Measurements from ENCODE around the gene TMEM127. TPM values are rescaled to one million over a fixed set of nuclear protein-coding genes. Genes with fewer than 3 reads are reported as not detected.

Gene TMEM127
- polyA plus RNA-seq, 2 of the 4 experiments (the other 2 are of a cell fraction), result 31.9 to 38.7 TPM

DNA sequence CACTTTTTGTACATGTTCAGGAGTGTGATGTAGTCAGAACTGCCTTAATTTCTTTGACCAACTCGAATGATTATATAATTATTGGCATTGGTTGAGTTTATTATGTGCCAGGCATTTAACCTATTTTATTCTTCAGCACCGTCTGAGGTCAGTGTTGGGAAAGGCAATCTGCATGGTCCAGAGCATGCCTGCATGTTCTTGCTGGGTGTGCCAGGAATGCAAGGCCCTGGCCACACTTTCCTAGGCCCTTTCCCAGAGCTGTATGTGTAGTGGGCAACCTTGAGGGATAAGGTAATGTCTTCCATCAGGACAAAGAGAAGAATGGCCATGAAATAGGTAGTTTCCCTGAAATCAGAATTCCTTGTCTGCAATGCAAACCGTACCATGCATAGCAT lies 49.2 kb upstream of the TMEM127 start:
- TF ChIP-seq, protein P1, sequence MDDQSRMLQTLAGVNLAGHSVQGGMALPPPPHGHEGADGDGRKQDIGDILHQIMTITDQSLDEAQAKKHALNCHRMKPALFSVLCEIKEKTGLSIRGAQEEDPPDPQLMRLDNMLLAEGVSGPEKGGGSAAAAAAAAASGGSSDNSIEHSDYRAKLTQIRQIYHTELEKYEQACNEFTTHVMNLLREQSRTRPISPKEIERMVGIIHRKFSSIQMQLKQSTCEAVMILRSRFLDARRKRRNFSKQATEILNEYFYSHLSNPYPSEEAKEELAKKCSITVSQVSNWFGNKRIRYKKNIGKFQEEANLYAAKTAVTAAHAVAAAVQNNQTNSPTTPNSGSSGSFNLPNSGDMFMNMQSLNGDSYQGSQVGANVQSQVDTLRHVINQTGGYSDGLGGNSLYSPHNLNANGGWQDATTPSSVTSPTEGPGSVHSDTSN (IDR thresholded peaks at IDR 0.05), result no peak
- TF ChIP-seq BHLHE40 (IDR thresholded peaks at IDR 0.05; ENCODE audit: low read depth, low read length) (no peak), FOSL2 (IDR thresholded peaks at IDR 0.05) (no peak), FOSL2 (CRISPR knock-in tag; IDR thresholded peaks at IDR 0.05) (no peak), MAFK (IDR thresholded peaks at IDR 0.05; ENCODE audit: partially characterized antibody) (no peak), ZFP36 (IDR thresholded peaks at IDR 0.05; ENCODE audit: borderline replicate concordance, partially characterized antibody) (no peak), JUN (IDR thresholded peaks at IDR 0.05) (no peak), GATA3 (IDR thresholded peaks at IDR 0.05; ENCODE audit: borderline replicate concordance) (no peak), ZC3H11A (IDR thresholded peaks at IDR 0.05) (no peak), TP53 (CRISPR knock-in tag; IDR thresholded peaks at IDR 0.05) (no peak), TFCP2L1 (CRISPR knock-in tag; IDR thresholded peaks at IDR 0.05) (no peak), EHF (CRISPR knock-in tag; IDR thresholded peaks at IDR 0.05) (no peak)
- FAIRE-seq (no peak), DNase-seq (ENCODE audit: low read depth in 1 of 2, low spot score in 1 of 2) (no peak), ATAC-seq (peak in 1 of 2 experiments; percentile 25; a peak in 2 of 6 replicates)
- H3K27ac ChIP-seq, result no peak overlapping the region
- 59% methylated on average over 3 of the region's 3 CpGs for WGBS (ENCODE audit: missing lambda C conversion rate)
- peaks cover 7% of the 10 kb centered on the region for H3K4me1 ChIP-seq
- no peaks in the 10 kb centered on the region for H3K9me3 ChIP-seq
- CTCF ChIA-PET, result interaction anchor here (1.7 kb wide), 1 partner anchor 194 kb away, joined by 4 read pairs; no protein-coding TSS in a partner anchor
- no peak overlapping the region for H3K4me2 ChIP-seq
- no peak overlapping the region for H3K4me3 ChIP-seq
- POLR2A ChIA-PET, result no interaction called here

DNA sequence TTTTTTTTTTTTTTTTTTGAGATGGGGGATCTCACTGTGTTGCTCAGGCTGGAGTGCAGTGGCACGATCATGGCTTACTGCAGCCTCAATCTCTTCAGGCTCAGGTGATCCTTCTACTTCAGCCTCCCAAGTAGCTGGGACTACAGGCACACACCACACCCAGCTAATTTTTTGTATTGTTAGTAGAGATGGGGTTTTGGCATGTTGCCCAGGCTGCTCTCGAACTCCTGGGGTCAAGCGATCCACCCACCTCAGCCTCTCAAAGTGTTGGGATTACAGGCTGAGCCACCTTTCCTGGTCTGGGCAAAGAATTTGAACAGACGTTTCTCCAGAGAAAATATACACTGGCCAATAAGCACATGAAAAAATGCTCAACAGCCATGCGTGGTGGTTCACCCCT lies 42.5 kb upstream of the TMEM127 start:
- DNase-seq (ENCODE audit: low read depth in 1 of 2, low spot score in 1 of 2) (no peak), FAIRE-seq (no peak), ATAC-seq (no peak)
- no peaks in the 10 kb centered on the region for H3K9me3 ChIP-seq
- H3K4me3 ChIP-seq, result no peak overlapping the region
- no peak overlapping the region for H3K4me2 ChIP-seq
- ChIA-PET POLR2A (no interaction called here), CTCF (interaction anchor here (1.0 kb wide), 1 partner anchor 99 kb away, joined by 3 read pairs; no protein-coding TSS in a partner anchor)
- 79% methylated on average over 4 of the region's 5 CpGs for WGBS (ENCODE audit: missing lambda C conversion rate)
- no peak overlapping the region for H3K27ac ChIP-seq
- H3K4me1 ChIP-seq, result peaks cover 16% of the 10 kb centered on the region
- TF ChIP-seq NR3C1 (IDR thresholded peaks at IDR 0.05) (no peak), NFE2L2 (conservative IDR thresholded peaks at IDR 0.05; ENCODE audit: low read length) (no peak)
- TF ChIP-seq, protein P2, sequence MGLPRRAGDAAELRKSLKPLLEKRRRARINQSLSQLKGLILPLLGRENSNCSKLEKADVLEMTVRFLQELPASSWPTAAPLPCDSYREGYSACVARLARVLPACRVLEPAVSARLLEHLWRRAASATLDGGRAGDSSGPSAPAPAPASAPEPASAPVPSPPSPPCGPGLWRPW (IDR thresholded peaks at IDR 0.05), result no peak

DNA sequence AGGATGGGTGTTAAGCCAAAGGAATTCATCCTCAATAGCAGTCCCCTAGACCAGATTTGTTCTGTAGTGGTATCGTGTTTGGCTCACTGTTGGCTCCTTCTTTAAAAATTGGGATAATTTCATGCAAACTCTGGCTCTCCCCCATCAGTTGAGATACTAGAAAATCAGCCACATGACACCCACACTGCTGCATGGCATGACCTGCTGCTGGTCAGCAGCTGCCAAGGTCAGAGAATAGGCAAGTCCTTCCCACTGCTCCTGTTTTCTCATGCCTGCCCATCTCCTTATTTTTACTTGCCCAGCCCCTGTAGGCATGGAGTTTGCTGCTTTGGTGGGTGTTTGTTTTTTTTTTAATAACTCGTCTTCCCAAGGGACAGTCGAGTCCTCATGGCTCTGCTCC lies 40.6 kb upstream of the TMEM127 start:
- FAIRE-seq, result no peak

More for the DNA sequence above, 40.6 kb upstream of the TMEM127 start:
- Histone ChIP-seq H3K9me3 (no peaks in the 10 kb centered on the region), H3K4me3 (peak overlapping the region; percentile 95), H3K27ac (peak overlapping the region; percentile 93 to 98), H3K4me2 (peak overlapping the region; percentile 94), H3K4me1 (peaks cover 16% of the 10 kb centered on the region)
- WGBS (ENCODE audit: missing lambda C conversion rate), result 72% methylated on average over 3 of the region's 3 CpGs
- ATAC-seq, result no peak
- CTCF ChIA-PET, result no interaction called here
- TF ChIP-seq RFX5 (IDR thresholded peaks at IDR 0.05) (no peak), EHF (CRISPR knock-in tag; IDR thresholded peaks at IDR 0.05) (no peak), HOXB13 (CRISPR knock-in tag; IDR thresholded peaks at IDR 0.05; ENCODE audit: low read depth) (no peak), NR3C1 (IDR thresholded peaks at IDR 0.05) (no peak), CBX2 (IDR thresholded peaks at IDR 0.05; ENCODE audit: borderline replicate concordance, low read depth) (no peak), MAFK (IDR thresholded peaks at IDR 0.05; ENCODE audit: partially characterized antibody) (no peak), EP300 (IDR thresholded peaks at IDR 0.05) (no peak), JUNB (IDR thresholded peaks at IDR 0.05) (no peak), JUN (IDR thresholded peaks at IDR 0.05) (no peak), ZFP36 (IDR thresholded peaks at IDR 0.05; ENCODE audit: borderline replicate concordance, partially characterized antibody) (no peak), FOSB (CRISPR knock-in tag; IDR thresholded peaks at IDR 0.05) (no peak), TP53 (CRISPR knock-in tag; IDR thresholded peaks at IDR 0.05) (no peak), HDAC2 (IDR thresholded peaks at IDR 0.05) (no peak), HEYL (CRISPR knock-in tag; IDR thresholded peaks at IDR 0.05) (no peak), NPAS2 (CRISPR knock-in tag; IDR thresholded peaks at IDR 0.05; ENCODE audit: borderline replicate concordance) (no peak), FOSL2 (IDR thresholded peaks at IDR 0.05) (no peak), FOSL2 (CRISPR knock-in tag; IDR thresholded peaks at IDR 0.05) (no peak)
- TF ChIP-seq, protein P3, sequence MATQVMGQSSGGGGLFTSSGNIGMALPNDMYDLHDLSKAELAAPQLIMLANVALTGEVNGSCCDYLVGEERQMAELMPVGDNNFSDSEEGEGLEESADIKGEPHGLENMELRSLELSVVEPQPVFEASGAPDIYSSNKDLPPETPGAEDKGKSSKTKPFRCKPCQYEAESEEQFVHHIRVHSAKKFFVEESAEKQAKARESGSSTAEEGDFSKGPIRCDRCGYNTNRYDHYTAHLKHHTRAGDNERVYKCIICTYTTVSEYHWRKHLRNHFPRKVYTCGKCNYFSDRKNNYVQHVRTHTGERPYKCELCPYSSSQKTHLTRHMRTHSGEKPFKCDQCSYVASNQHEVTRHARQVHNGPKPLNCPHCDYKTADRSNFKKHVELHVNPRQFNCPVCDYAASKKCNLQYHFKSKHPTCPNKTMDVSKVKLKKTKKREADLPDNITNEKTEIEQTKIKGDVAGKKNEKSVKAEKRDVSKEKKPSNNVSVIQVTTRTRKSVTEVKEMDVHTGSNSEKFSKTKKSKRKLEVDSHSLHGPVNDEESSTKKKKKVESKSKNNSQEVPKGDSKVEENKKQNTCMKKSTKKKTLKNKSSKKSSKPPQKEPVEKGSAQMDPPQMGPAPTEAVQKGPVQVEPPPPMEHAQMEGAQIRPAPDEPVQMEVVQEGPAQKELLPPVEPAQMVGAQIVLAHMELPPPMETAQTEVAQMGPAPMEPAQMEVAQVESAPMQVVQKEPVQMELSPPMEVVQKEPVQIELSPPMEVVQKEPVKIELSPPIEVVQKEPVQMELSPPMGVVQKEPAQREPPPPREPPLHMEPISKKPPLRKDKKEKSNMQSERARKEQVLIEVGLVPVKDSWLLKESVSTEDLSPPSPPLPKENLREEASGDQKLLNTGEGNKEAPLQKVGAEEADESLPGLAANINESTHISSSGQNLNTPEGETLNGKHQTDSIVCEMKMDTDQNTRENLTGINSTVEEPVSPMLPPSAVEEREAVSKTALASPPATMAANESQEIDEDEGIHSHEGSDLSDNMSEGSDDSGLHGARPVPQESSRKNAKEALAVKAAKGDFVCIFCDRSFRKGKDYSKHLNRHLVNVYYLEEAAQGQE (IDR thresholded peaks at IDR 0.05), result no peak
- TF ChIP-seq, protein P2 (IDR thresholded peaks at IDR 0.05), result no peak
- TF ChIP-seq, protein P4, sequence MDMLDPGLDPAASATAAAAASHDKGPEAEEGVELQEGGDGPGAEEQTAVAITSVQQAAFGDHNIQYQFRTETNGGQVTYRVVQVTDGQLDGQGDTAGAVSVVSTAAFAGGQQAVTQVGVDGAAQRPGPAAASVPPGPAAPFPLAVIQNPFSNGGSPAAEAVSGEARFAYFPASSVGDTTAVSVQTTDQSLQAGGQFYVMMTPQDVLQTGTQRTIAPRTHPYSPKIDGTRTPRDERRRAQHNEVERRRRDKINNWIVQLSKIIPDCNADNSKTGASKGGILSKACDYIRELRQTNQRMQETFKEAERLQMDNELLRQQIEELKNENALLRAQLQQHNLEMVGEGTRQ (IDR thresholded peaks at IDR 0.05), result no peak
- TF ChIP-seq, protein P5, sequence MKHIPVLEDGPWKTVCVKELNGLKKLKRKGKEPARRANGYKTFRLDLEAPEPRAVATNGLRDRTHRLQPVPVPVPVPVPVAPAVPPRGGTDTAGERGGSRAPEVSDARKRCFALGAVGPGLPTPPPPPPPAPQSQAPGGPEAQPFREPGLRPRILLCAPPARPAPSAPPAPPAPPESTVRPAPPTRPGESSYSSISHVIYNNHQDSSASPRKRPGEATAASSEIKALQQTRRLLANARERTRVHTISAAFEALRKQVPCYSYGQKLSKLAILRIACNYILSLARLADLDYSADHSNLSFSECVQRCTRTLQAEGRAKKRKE (CRISPR knock-in tag; IDR thresholded peaks at IDR 0.05; ENCODE audit: low read depth), result no peak
- POLR2A ChIA-PET, result interaction anchor here (1.2 to 2.2 kb wide), 4 partner anchors 15 to 30 kb away, joined by 5 to 22 read pairs (median 6); partner anchors contain the start of gene NCAPH
- DNase-seq (ENCODE audit: low read depth in 1 of 2, low spot score in 1 of 2), result no peak

Measured in A549 (cell line).